ENCODE results near the gene THBS3.
"Not testable (repeated sequence)": the region's sequence is repeated elsewhere in the genome, so short reads cannot be mapped to it uniquely, and the experiment has no call there.

Gene THBS3

GRCh38 chr1:155160128-155160527 lies 47.6 kb downstream of the THBS3 start:
- no peak overlapping the region for H3K9ac ChIP-seq (ENCODE audit: low read depth, low read length, poor library complexity, severe bottlenecking)
- H3K4me3 ChIP-seq (ENCODE audit: low read length, poor library complexity, severe bottlenecking): no peak overlapping the region
- H3K36me3 ChIP-seq (ENCODE audit: insufficient read depth, low read length): no peaks in the 10 kb centered on the region
- H3K4me1 ChIP-seq (ENCODE audit: insufficient read depth, low read length, poor library complexity, severe bottlenecking): no peaks in the 10 kb centered on the region
- H4K20me1 ChIP-seq (ENCODE audit: insufficient read depth, low read length, poor library complexity, severe bottlenecking): no peaks in the 10 kb centered on the region
- H2AFZ ChIP-seq (ENCODE audit: low read length): no peak overlapping the region
- no peaks in the 10 kb centered on the region for H3F3A ChIP-seq (ENCODE audit: low read depth)
- no peaks in the 10 kb centered on the region for H3K9me2 ChIP-seq (replicated peaks; ENCODE audit: low read depth, low read length)
- H3K4me2 ChIP-seq (ENCODE audit: low read depth, low read length, poor library complexity, severe bottlenecking): no peak overlapping the region
- no peak for TF ChIP-seq CTCF (conservative IDR thresholded peaks at IDR 0.05; ENCODE audit: low read length)
- TF ChIP-seq EZH2phosphoT487 (IDR thresholded peaks at IDR 0.05; ENCODE audit: borderline replicate concordance): no peak
- no peaks in the 10 kb centered on the region for H3K27me3 ChIP-seq (ENCODE audit: insufficient read depth, low read length, poor library complexity, severe bottlenecking)
- H3K9me3 ChIP-seq (ENCODE audit: insufficient read depth, low read depth, low read length): no peaks in the 10 kb centered on the region
- H3K79me2 ChIP-seq (ENCODE audit: insufficient read depth, low read length): no peaks in the 10 kb centered on the region

GRCh38 chr1:155158991-155159390 lies 48.7 kb downstream of the THBS3 start:
- Histone ChIP-seq H3F3A (ENCODE audit: low read depth) (no peaks in the 10 kb centered on the region), H3K9ac (ENCODE audit: low read depth, low read length, poor library complexity, severe bottlenecking) (no peak overlapping the region), H2AFZ (ENCODE audit: low read length) (no peak overlapping the region), H3K9me2 (replicated peaks; ENCODE audit: low read depth, low read length) (no peaks in the 10 kb centered on the region), H3K27me3 (ENCODE audit: insufficient read depth, low read length, poor library complexity, severe bottlenecking) (no peaks in the 10 kb centered on the region), H3K9me3 (ENCODE audit: insufficient read depth, low read depth, low read length) (no peaks in the 10 kb centered on the region), H3K79me2 (ENCODE audit: insufficient read depth, low read length) (no peaks in the 10 kb centered on the region), H3K36me3 (ENCODE audit: insufficient read depth, low read length) (no peaks in the 10 kb centered on the region), H4K20me1 (ENCODE audit: insufficient read depth, low read length, poor library complexity, severe bottlenecking) (no peaks in the 10 kb centered on the region), H3K4me2 (ENCODE audit: low read depth, low read length, poor library complexity, severe bottlenecking) (no peak overlapping the region), H3K4me3 (ENCODE audit: low read length, poor library complexity, severe bottlenecking) (no peak overlapping the region), H3K4me1 (ENCODE audit: insufficient read depth, low read length, poor library complexity, severe bottlenecking) (no peaks in the 10 kb centered on the region)
- TF ChIP-seq CTCF (conservative IDR thresholded peaks at IDR 0.05; ENCODE audit: low read length): no peak
- no peak for TF ChIP-seq EZH2phosphoT487 (IDR thresholded peaks at IDR 0.05; ENCODE audit: borderline replicate concordance)

GRCh38 chr1:155155996-155156643 lies 51.6 kb downstream of the THBS3 start:
- not testable (repeated sequence) for H3K36me3 ChIP-seq (ENCODE audit: insufficient read depth, low read length); H3K4me3 ChIP-seq (ENCODE audit: low read length, poor library complexity, severe bottlenecking)

More at GRCh38 chr1:155155996-155156643, 51.6 kb downstream of the THBS3 start:
- H3K27me3 ChIP-seq (ENCODE audit: insufficient read depth, low read length, poor library complexity, severe bottlenecking); H3K9me2 ChIP-seq (replicated peaks; ENCODE audit: low read depth, low read length); H3K4me1 ChIP-seq (ENCODE audit: insufficient read depth, low read length, poor library complexity, severe bottlenecking); H3K4me2 ChIP-seq (ENCODE audit: low read depth, low read length, poor library complexity, severe bottlenecking); H4K20me1 ChIP-seq (ENCODE audit: insufficient read depth, low read length, poor library complexity, severe bottlenecking); H3F3A ChIP-seq (ENCODE audit: low read depth); H2AFZ ChIP-seq (ENCODE audit: low read length); H3K9me3 ChIP-seq (ENCODE audit: insufficient read depth, low read depth, low read length); H3K9ac ChIP-seq (ENCODE audit: low read depth, low read length, poor library complexity, severe bottlenecking); H3K79me2 ChIP-seq (ENCODE audit: insufficient read depth, low read length): not testable (repeated sequence)

Measured in Loucy (cell line).